ENCODE measurements around the gene GET4. TPM values are rescaled to one million over a fixed set of nuclear protein-coding genes. Genes with fewer than 3 reads are reported as not detected.

Gene GET4
- total RNA-seq, 2 experiments from 2014 or later: 32.1 to 36.3 TPM

GRCh38 chr7:877312-878232 is 1.2 kb downstream of the GET4 start:
- H3K36me3 Mint-ChIP-seq (ENCODE audit: low read depth): peaks cover 15% of the 10 kb centered on the region
- no peaks in the 10 kb centered on the region for H3K9me3 Mint-ChIP-seq
- H3K27ac Mint-ChIP-seq: peak overlapping the region; percentile 92
- H3K4me1 Mint-ChIP-seq: peaks cover 35% of the 10 kb centered on the region
- H3K27me3 Mint-ChIP-seq: no peaks in the 10 kb centered on the region
- DNase-seq: peak; percentile 23
- ChIA-PET POLR2A (interaction anchor here (0.6 kb wide), 1 partner anchor 306 kb away, joined by 8 read pairs; no protein-coding TSS in a partner anchor), CTCF (interaction anchor here (1.0 kb wide), 1 partner anchor 98 kb away, joined by 3 read pairs; the partner anchor contains the start of gene COX19)
- H3K4me3 Mint-ChIP-seq: peak overlapping the region; percentile 86

GRCh38 chr7:879093-879492 is 2.7 kb downstream of the GET4 start:
- Mint-ChIP-seq H3K36me3 (ENCODE audit: low read depth) (peaks cover 4% of the 10 kb centered on the region), H3K27me3 (no peaks in the 10 kb centered on the region), H3K27ac (no peak overlapping the region), H3K9me3 (no peaks in the 10 kb centered on the region), H3K4me1 (peaks cover 22% of the 10 kb centered on the region), H3K4me3 (peak overlapping the region; percentile 33)
- DNase-seq: no peak
- POLR2A ChIA-PET: no interaction called here
- CTCF ChIA-PET: no interaction called here

- no peak for DNase-seq
- Mint-ChIP-seq H3K27ac (no peak overlapping the region), H3K27me3 (no peaks in the 10 kb centered on the region), H3K4me3 (no peak overlapping the region), H3K4me1 (peaks cover 22% of the 10 kb centered on the region), H3K9me3 (no peaks in the 10 kb centered on the region), H3K36me3 (ENCODE audit: low read depth) (peaks cover 4% of the 10 kb centered on the region)
- ChIA-PET CTCF (no interaction called here), POLR2A (no interaction called here)
These were observed 3.4 kb downstream of the GET4 start for GRCh38 chr7:879706-880105.

DNA sequence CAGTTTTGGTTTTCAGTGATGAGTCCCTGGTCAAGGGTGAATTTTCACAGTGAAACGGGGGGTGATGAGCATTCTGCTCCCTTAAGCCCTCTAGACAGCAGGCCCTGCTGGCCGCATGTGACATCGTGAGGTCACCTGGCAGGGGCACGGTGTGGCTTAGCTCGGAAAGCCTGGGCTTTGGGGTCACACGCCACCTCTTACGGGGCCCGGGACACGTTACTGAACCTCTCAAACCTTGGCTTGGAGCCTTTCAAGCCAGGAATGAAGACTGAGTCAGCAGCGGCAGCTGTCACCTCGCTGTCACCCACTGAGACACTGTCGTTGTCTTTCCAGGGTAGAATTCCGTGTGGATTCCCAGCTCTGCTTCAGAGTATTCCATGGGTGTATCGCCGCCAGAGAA is 4.1 kb downstream of the GET4 start:
- ChIA-PET CTCF (no interaction called here), POLR2A (no interaction called here)
- Mint-ChIP-seq H3K36me3 (ENCODE audit: low read depth) (peaks cover 4% of the 10 kb centered on the region), H3K4me3 (no peak overlapping the region), H3K9me3 (no peaks in the 10 kb centered on the region), H3K27me3 (no peaks in the 10 kb centered on the region), H3K27ac (no peak overlapping the region), H3K4me1 (peaks cover 18% of the 10 kb centered on the region)
- DNase-seq: no peak

GRCh38 chr7:881441-882234 is 5.3 kb downstream of the GET4 start:
- POLR2A ChIA-PET: no interaction called here

GRCh38 chr7:882336-883035 is 6.1 kb downstream of the GET4 start:
- no peak for DNase-seq
- no peak overlapping the region for H3K4me3 Mint-ChIP-seq
- CTCF ChIA-PET: no interaction called here
- POLR2A ChIA-PET: no interaction called here
- peaks cover 5% of the 10 kb centered on the region for H3K36me3 Mint-ChIP-seq (ENCODE audit: low read depth)
- H3K9me3 Mint-ChIP-seq: no peaks in the 10 kb centered on the region
- peaks cover 18% of the 10 kb centered on the region for H3K4me1 Mint-ChIP-seq
- no peaks in the 10 kb centered on the region for H3K27me3 Mint-ChIP-seq
- no peak overlapping the region for H3K27ac Mint-ChIP-seq

More at GRCh38 chr7:881441-882234, 5.3 kb downstream of the GET4 start:
- Mint-ChIP-seq H3K27ac (no peak overlapping the region), H3K4me3 (no peak overlapping the region), H3K36me3 (ENCODE audit: low read depth) (peaks cover 4% of the 10 kb centered on the region), H3K4me1 (peaks cover 18% of the 10 kb centered on the region), H3K9me3 (no peaks in the 10 kb centered on the region), H3K27me3 (no peaks in the 10 kb centered on the region)
- DNase-seq: no peak
- CTCF ChIA-PET: no interaction called here

DNA sequence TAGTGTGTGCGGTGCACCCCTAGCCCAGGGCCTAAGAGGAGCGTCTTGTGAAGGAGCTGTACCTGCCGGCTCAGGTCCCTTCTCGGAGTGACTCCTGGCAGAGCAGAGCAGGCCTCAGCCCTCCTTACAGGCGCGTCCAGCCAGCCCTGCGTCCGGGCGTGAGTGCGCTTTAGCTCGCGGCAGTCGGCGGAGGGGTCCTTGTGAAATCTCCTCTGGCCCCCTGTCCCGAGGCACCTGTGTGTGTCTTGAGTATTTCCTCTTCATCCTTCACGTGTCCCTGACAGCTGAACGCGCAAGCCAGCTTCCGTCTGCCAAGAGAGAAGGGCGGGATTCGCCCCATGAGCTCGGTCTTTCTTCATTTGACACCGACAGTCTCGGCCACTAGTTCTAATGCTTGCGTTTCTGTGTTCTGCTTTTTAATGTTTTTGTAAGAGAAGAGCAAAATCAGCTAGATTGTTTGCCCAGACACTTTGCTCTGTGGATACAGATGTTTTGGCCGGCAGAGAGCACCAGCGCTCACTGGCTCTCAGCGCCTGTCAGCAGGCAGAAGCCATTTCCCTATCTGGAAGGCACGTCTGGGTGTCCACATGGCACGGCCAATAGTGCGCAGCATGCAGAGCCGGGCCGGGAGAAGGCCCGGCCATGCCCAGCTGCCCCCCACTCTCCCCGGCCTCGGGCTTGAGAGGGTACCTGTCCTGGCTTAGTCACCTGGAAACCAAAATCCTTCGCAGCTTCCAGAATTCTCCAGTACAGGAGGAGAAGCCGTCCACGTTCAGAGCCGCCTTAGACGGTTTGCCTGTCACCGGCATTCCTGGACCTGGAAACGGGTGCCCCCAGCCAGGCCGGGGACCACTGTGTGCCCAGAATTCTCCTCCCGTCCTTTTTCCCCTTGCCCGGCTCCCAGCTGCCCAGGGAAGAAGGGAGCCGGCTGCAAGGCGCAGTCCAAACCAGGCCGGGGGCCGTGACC is 7.0 kb downstream of the GET4 start:
- Mint-ChIP-seq H3K36me3 (ENCODE audit: low read depth) (peaks cover 12% of the 10 kb centered on the region), H3K4me1 (peaks cover 12% of the 10 kb centered on the region), H3K27ac (no peak overlapping the region), H3K4me3 (no peak overlapping the region), H3K9me3 (no peaks in the 10 kb centered on the region), H3K27me3 (no peaks in the 10 kb centered on the region)
- CTCF ChIA-PET: no interaction called here
- POLR2A ChIA-PET: no interaction called here
- DNase-seq: no peak

- H3K4me1 Mint-ChIP-seq: peaks cover 5% of the 10 kb centered on the region
- no peak overlapping the region for H3K4me3 Mint-ChIP-seq
- no peaks in the 10 kb centered on the region for H3K9me3 Mint-ChIP-seq
- ChIA-PET CTCF (interaction anchor here (1.6 kb wide), 1 partner anchor 17 kb away, joined by 3 read pairs; no protein-coding TSS in a partner anchor), POLR2A (no interaction called here)
- H3K36me3 Mint-ChIP-seq (ENCODE audit: low read depth): peaks cover 12% of the 10 kb centered on the region
- no peak overlapping the region for H3K27ac Mint-ChIP-seq
- DNase-seq: no peak
- H3K27me3 Mint-ChIP-seq: no peaks in the 10 kb centered on the region
These were observed 8.0 kb downstream of the GET4 start for GRCh38 chr7:884191-885003.

DNA sequence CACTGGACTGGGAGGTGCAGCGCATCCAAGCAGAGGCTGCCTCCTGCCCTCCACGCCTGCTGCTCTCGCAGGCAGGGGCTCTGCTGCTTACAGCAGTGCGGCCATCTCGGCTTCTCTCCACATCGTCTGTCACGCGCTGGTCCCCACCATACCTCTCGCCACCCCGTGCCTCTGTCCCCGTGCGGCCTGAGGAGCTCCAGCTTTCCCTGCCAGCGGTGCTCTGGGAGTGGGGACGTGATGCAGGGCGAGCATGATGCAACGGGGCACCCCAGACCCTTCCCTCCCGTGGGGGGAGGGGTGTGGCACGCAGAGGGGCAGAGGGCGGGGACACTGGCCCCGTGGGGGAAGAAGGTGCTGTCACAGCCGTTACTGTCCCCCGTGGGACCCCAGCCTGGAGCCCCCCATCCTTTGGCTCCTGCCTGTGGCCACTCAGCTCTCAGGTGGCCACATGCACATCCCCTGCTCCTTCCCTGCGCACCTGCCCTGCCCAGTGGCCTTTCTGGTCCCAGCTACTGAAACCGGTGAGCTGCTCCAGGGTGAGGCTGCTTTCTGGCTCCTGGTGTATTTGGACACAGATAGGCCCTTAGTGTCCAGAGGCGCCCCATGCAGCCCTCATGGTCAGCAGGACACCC is 9.0 kb downstream of the GET4 start:
- H3K4me3 Mint-ChIP-seq: no peak overlapping the region
- POLR2A ChIA-PET: no interaction called here
- H3K4me1 Mint-ChIP-seq: no peaks in the 10 kb centered on the region
- H3K9me3 Mint-ChIP-seq: no peaks in the 10 kb centered on the region
- CTCF ChIA-PET: interaction anchor here (0.9 to 1.6 kb wide), 3 partner anchors 10 to 108 kb away, joined by 3 read pairs; no protein-coding TSS in a partner anchor
- H3K27ac Mint-ChIP-seq: no peak overlapping the region
- no peak for DNase-seq
- peaks cover 13% of the 10 kb centered on the region for H3K36me3 Mint-ChIP-seq (ENCODE audit: low read depth)
- H3K27me3 Mint-ChIP-seq: no peaks in the 10 kb centered on the region

DNA sequence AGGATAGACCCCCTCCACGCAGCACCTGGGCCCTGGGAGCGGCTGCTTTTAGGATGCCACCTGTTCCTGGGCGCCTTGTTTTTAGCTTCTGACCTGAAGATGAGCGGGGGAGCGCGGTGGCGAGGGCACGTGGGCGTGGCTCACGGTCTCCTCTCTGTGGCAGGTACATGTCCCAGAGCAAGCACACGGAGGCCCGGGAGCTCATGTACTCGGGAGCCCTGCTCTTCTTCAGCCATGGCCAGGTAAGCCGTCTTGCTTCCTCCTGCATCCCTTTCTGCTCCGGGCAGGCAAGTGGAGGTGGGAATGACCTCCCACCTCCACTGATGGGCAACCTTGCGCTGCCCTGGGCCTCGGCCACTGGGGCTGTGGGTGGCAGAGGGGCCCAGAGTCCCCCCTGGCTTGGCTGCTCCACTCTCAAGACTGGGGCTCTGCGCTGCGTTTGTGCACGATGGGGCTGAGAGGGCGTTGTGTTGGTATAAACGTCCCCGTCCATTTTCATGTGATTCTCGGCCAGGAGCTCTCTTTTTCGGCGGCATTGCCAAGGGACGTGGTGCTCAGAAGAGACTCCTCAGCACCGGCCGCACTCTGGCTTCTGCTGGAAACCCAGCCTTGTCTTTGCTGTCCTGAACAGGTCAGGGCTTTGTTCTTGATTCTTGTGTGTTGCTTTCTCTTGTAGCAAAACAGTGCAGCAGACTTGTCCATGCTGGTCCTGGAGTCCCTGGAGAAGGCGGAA is 9.7 kb downstream of the GET4 start:
- CTCF ChIA-PET: interaction anchor here (0.9 to 1.6 kb wide), 3 partner anchors 10 to 107 kb away, joined by 3 read pairs; no protein-coding TSS in a partner anchor

More for the DNA sequence above, 9.7 kb downstream of the GET4 start:
- H3K9me3 Mint-ChIP-seq: no peaks in the 10 kb centered on the region
- H3K4me1 Mint-ChIP-seq: no peaks in the 10 kb centered on the region
- POLR2A ChIA-PET: no interaction called here
- H3K27me3 Mint-ChIP-seq: no peaks in the 10 kb centered on the region
- peaks cover 20% of the 10 kb centered on the region for H3K36me3 Mint-ChIP-seq (ENCODE audit: low read depth)
- peak overlapping the region; percentile 31 for H3K27ac Mint-ChIP-seq
- H3K4me3 Mint-ChIP-seq: no peak overlapping the region
- no peak for DNase-seq

All from activated CD4-positive, alpha-beta T cell treated with anti-CD3 and anti-CD28 coated beads, Interleukin-2, amount 10 ng/mL, durations not matched to agents 7 days and 5 days (primary cell).